RPMI7951 (cell line): ENCODE measurements around the gene TDRD1. TPM values are rescaled to one million over a fixed set of nuclear protein-coding genes. Genes with fewer than 3 reads are reported as not detected.

Experiments
- DNase-seq: peaks from one replicate; pipeline ENCODE4 v3.0.0-alpha.2; 2012; ENCODE audit warnings: low read depth
- total RNA-seq: library from RNA; depleted of rRNA; stranded (reverse); fragments of >200 nt; shearing (Covaris generic); gene quantifications from 2 replicates; pipeline ENCODE4 v1.2.3, GENCODE V29; 2014

Gene TDRD1
- total RNA-seq, 1 experiment from 2014 or later: not detected

GRCh38 chr10:114173921-114174694 lies 5.0 kb upstream of the TDRD1 start, which contains the start of gene CCDC186:
CCDC186 (minus strand) TSS chr10:114174203; CDS start chr10:114163268, 10,935 bp downstream.
- DNase-seq: peak; percentile 70

GRCh38 chr10:114174695-114175188 lies 4.4 kb upstream of the TDRD1 start:
- peak; percentile 12 for DNase-seq

- no peak for DNase-seq
These were observed 3.5 kb upstream of the TDRD1 start for GRCh38 chr10:114175667-114176066.

GRCh38 chr10:114176511-114176910 lies 2.6 kb upstream of the TDRD1 start:
- no peak for DNase-seq

GRCh38 chr10:114179747-114180146 lies 594 bp downstream of the TDRD1 start:
- DNase-seq: no peak

GRCh38 chr10:114180937-114181336 lies 1.8 kb downstream of the TDRD1 start:
- no peak for DNase-seq

- no peak for DNase-seq
These were observed 2.8 kb downstream of the TDRD1 start for GRCh38 chr10:114181971-114182370.

DNA sequence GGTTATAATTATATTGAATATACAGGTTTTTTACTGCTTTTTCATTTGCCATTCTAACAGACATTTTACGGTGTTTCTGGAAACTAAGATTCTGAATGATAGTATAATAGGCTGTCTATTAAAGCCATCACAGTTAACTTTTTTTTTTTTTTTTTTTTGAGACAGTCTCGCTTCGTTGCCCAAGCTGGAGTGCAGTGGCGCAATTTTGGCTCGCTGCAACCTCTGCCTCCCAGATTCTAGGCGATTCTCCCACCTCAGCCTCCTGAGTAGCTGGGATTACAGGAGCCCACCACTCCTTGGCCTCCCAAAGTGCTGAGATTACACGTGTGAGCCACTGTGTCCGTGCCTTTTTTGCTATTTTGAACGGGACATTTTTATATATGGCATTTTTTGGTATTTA lies 4.4 kb downstream of the TDRD1 start:
- DNase-seq: no peak

- no peak for DNase-seq
These were observed 5.1 kb downstream of the TDRD1 start for GRCh38 chr10:114184276-114184675.

GRCh38 chr10:114188001-114188400 lies 8.8 kb downstream of the TDRD1 start:
- no peak for DNase-seq

GRCh38 chr10:114188900-114189299 lies 9.7 kb downstream of the TDRD1 start:
- DNase-seq: no peak

DNA sequence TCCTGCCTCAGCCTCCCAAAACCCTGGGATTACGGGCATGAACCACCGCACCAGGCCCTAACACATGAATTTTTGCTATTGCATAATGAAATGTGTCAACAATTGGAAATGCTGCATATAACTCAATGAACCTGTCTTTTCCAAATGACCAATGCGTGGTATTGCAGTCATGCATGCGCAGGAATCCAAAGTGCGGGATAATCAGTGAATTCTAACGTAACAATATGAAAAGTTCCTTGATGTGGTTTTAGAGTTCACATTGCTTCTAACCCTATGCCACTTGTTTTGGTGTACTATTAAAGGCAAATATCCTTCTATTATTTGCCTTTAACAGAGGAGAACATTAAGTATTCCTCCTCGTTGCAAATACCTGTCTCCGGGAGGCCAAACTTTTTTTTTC lies 10.5 kb downstream of the TDRD1 start:
- DNase-seq: no peak

- no peak for DNase-seq
These were observed 15.9 kb downstream of the TDRD1 start for GRCh38 chr10:114195079-114195478.

- DNase-seq: no peak
These were observed 20.1 kb downstream of the TDRD1 start for GRCh38 chr10:114199239-114199638.

- DNase-seq: no peak
These were observed 23.7 kb downstream of the TDRD1 start for GRCh38 chr10:114202812-114203211.

GRCh38 chr10:114206902-114207301 lies 27.7 kb downstream of the TDRD1 start:
- no peak for DNase-seq

- DNase-seq: no peak
These were observed 28.2 kb downstream of the TDRD1 start for GRCh38 chr10:114207349-114207748.

DNA sequence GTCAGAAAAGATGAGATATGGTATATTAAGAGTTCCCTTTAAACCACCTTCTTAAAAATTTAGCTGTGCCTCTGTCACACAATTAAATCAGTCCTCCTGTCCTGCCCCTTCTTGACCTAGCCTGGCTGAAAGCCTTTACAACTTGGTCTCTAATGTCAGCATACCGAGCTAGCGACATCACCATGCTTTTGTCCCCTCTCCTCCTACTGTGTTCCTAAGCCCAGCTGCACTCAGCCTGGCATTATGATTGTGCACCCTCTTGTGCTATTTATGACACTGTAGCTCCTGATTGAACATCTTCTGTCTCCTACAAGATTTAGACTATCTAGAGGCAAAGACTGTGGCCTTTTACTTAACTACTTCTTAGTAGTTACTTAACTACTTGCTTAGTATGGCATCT lies 29.2 kb downstream of the TDRD1 start:
- no peak for DNase-seq

DNA sequence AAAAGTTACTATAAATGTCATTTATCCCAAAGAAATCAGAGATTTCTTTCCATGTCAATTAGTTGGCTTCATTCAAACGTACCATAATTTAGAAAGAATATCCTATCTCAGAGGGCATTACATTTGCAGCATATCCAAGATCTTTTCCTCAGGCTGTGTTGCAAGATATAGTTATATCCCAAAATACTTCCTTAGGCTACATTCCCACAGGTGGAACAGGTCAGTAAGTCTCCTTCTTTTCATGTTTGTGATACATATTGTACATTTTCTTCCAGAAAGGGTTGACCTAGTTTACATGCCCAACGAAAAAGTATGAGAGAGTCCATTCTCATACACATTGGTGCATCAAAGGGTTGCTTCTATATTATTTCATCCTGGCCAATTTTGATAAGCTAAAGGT lies 33.0 kb downstream of the TDRD1 start:
- no peak for DNase-seq

- DNase-seq: no peak
These were observed 35.9 kb downstream of the TDRD1 start for GRCh38 chr10:114215033-114215432.

GRCh38 chr10:114220281-114220680 lies 41.1 kb downstream of the TDRD1 start:
- DNase-seq: no peak

DNA sequence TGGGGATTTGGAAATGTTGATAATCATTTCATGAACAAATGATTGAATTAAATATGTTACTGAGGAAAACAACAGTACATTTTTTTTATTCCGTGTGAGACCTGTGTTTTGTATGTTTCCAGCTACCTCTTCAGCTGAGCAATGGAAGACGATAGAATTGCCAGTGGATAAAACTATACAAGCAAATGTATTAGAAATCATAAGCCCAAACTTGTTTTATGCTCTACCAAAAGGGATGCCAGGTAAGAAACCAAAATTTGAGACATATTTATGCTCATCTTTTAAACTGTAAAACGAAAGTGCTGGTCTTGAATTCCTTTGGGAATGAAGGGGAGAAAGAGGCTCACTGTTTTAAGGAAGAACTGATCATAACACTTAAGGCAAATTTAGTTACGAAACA lies 42.1 kb downstream of the TDRD1 start:
- DNase-seq: no peak

GRCh38 chr10:114223066-114223465 lies 43.9 kb downstream of the TDRD1 start:
- no peak for DNase-seq

DNA sequence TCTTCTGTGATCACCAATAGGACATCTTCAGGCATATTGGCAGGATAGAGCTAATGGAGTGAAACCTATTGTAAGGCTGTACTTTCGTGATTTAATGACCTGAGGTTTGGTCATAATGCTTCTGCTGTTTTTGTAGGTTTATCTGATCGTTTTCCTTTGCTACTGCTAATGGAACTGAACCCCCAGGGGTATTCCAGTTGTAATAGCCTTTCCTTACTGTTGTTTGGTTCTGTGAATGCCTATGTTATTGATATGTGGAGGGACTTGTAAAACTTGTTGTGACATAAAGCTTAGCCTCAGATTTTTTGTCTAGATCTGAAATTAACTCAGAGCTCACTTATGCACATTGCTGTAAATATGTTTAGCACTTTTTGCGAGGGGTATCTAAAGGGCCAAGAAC lies 49.0 kb downstream of the TDRD1 start:
- no peak for DNase-seq
